HL-60 (cell line): ENCODE data around the gene MEAK7.

Source experiments
- POLR2AphosphoS5 ChIP-seq: IDR thresholded peaks from 2 replicates; pipeline ENCODE4 v1.6.1; 2012; ENCODE audit warnings: low read depth
- SPI1 ChIP-seq: IDR thresholded peaks from 2 replicates; pipeline ENCODE4 v1.6.1; 2012; ENCODE audit warnings: low read depth, mild to moderate bottlenecking, borderline replicate concordance
- TF ChIP-seq, protein P1 (sequence below): IDR thresholded peaks from one replicate; pipeline ENCODE4 v1.5.1; 2011; ENCODE audit warnings: low read length, control low read depth, inconsistent platforms; ENCODE audit not compliant: insufficient read depth
- TF ChIP-seq, protein P2 (sequence below): IDR thresholded peaks from 2 replicates; pipeline ENCODE4 v1.6.1; 2012; ENCODE audit warnings: low read depth; ENCODE audit not compliant: insufficient replicate concordance

DNA sequence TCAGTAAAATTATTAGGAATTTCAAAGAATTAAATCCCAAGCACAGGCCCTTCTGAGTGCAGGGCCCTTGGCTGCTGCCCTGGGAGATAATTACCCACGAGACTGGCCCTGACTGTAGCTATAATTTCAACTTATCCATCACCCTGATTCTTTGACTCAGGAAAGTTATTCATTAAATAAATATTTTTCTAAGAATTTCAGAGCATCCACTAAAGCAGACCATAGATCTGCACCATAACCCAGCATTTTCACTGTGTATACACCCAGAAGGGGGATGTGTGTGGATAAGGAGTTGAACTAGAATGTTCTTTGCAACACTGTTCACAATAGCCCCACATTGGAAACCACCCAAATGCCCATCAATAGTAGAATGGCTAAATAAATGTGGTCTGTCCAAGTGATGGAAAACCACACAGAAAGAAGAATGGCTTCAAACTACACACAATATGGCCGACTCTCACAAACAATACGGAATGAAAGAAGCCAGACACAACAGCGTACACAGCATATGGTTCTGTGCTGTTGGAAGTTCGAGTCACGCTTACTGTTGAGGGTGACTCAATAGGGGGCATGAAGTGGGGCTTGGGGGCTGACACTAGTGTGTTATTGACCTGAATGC lies 33.9 kb upstream of the MEAK7 start:
- TF ChIP-seq, protein P1, sequence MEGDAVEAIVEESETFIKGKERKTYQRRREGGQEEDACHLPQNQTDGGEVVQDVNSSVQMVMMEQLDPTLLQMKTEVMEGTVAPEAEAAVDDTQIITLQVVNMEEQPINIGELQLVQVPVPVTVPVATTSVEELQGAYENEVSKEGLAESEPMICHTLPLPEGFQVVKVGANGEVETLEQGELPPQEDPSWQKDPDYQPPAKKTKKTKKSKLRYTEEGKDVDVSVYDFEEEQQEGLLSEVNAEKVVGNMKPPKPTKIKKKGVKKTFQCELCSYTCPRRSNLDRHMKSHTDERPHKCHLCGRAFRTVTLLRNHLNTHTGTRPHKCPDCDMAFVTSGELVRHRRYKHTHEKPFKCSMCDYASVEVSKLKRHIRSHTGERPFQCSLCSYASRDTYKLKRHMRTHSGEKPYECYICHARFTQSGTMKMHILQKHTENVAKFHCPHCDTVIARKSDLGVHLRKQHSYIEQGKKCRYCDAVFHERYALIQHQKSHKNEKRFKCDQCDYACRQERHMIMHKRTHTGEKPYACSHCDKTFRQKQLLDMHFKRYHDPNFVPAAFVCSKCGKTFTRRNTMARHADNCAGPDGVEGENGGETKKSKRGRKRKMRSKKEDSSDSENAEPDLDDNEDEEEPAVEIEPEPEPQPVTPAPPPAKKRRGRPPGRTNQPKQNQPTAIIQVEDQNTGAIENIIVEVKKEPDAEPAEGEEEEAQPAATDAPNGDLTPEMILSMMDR: no peak
- TF ChIP-seq, protein P2, sequence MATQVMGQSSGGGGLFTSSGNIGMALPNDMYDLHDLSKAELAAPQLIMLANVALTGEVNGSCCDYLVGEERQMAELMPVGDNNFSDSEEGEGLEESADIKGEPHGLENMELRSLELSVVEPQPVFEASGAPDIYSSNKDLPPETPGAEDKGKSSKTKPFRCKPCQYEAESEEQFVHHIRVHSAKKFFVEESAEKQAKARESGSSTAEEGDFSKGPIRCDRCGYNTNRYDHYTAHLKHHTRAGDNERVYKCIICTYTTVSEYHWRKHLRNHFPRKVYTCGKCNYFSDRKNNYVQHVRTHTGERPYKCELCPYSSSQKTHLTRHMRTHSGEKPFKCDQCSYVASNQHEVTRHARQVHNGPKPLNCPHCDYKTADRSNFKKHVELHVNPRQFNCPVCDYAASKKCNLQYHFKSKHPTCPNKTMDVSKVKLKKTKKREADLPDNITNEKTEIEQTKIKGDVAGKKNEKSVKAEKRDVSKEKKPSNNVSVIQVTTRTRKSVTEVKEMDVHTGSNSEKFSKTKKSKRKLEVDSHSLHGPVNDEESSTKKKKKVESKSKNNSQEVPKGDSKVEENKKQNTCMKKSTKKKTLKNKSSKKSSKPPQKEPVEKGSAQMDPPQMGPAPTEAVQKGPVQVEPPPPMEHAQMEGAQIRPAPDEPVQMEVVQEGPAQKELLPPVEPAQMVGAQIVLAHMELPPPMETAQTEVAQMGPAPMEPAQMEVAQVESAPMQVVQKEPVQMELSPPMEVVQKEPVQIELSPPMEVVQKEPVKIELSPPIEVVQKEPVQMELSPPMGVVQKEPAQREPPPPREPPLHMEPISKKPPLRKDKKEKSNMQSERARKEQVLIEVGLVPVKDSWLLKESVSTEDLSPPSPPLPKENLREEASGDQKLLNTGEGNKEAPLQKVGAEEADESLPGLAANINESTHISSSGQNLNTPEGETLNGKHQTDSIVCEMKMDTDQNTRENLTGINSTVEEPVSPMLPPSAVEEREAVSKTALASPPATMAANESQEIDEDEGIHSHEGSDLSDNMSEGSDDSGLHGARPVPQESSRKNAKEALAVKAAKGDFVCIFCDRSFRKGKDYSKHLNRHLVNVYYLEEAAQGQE: no peak
- TF ChIP-seq POLR2AphosphoS5 (no peak), SPI1 (no peak)
